HEK293 (cell line): ENCODE results near the gene GLYATL3.
A peak's percentile ranks its signal among the peaks of the same experiment; 100 is the strongest.

Experiments used
- GFI1B ChIP-seq: fragments of 450-650 bp; formaldehyde crosslinking; IDR thresholded peaks from 2 replicates; pipeline ENCODE4 v1.5.1; 2016; ENCODE audit warnings: missing biosample characterization, missing genetic modification characterization
- IKZF3 ChIP-seq: fragments of 450-650 bp; IDR thresholded peaks from 2 replicates; pipeline ENCODE4 v1.5.0; 2018; ENCODE audit warnings: missing biosample characterization, mild to moderate bottlenecking, missing genetic modification characterization, moderate library complexity
- KLF16 ChIP-seq: fragments of 450-650 bp; formaldehyde crosslinking; IDR thresholded peaks from 2 replicates; pipeline ENCODE4 v1.5.1; 2017; ENCODE audit warnings: missing biosample characterization, missing genetic modification characterization
- MEIS1 ChIP-seq: sonication (generic); formaldehyde crosslinking; IDR thresholded peaks from 2 replicates; pipeline ENCODE4 v1.8.1; 2022; ENCODE audit warnings: missing genetic modification reagents, mild to moderate bottlenecking, borderline replicate concordance
- PRDM1 ChIP-seq: fragments of 450-650 bp; formaldehyde crosslinking; IDR thresholded peaks from 2 replicates; pipeline ENCODE4; 2016; ENCODE audit warnings: missing biosample characterization, missing genetic modification characterization
- SP2 ChIP-seq: fragments of 450-650 bp; formaldehyde crosslinking; IDR thresholded peaks from 2 replicates; pipeline ENCODE4 v1.5.1; 2016; ENCODE audit warnings: missing biosample characterization, missing genetic modification characterization
- SP7 ChIP-seq: fragments of 450-650 bp; formaldehyde crosslinking; IDR thresholded peaks from 2 replicates; pipeline ENCODE4 v1.5.1; 2016; ENCODE audit warnings: missing biosample characterization, missing genetic modification characterization
- YY2 ChIP-seq: fragments of 450-650 bp; formaldehyde crosslinking; IDR thresholded peaks from 2 replicates; pipeline ENCODE4 v1.5.1; 2016; ENCODE audit warnings: missing biosample characterization, missing genetic modification characterization
- ZBTB20 ChIP-seq: fragments of 450-650 bp; formaldehyde crosslinking; IDR thresholded peaks from 2 replicates; pipeline ENCODE4 v1.5.1; 2016; ENCODE audit warnings: missing biosample characterization, missing genetic modification characterization
- ZBTB21 ChIP-seq: fragments of 450-650 bp; formaldehyde crosslinking; IDR thresholded peaks from 2 replicates; pipeline ENCODE4 v1.5.1; 2017; ENCODE audit warnings: missing biosample characterization, missing genetic modification characterization
- ZEB2 ChIP-seq: fragments of 450-650 bp; formaldehyde crosslinking; IDR thresholded peaks from 2 replicates; pipeline ENCODE4 v1.5.1; 2016; ENCODE audit warnings: missing biosample characterization, missing genetic modification characterization
- ZFP41 ChIP-seq: fragments of 450-650 bp; formaldehyde crosslinking; IDR thresholded peaks from 2 replicates; pipeline ENCODE4 v1.5.1; 2016; ENCODE audit warnings: missing biosample characterization, missing genetic modification characterization, borderline replicate concordance
- ZNF157 ChIP-seq: fragments of 450-650 bp; formaldehyde crosslinking; IDR thresholded peaks from 2 replicates; pipeline ENCODE4 v1.5.1; 2016; ENCODE audit warnings: missing biosample characterization, missing genetic modification characterization
- ZNF221 ChIP-seq: fragments of 450-650 bp; formaldehyde crosslinking; IDR thresholded peaks from 2 replicates; pipeline ENCODE4 v1.5.1; 2017; ENCODE audit warnings: missing biosample characterization, missing genetic modification characterization, borderline replicate concordance
- ZNF248 ChIP-seq: fragments of 450-650 bp; formaldehyde crosslinking; IDR thresholded peaks from 2 replicates; pipeline ENCODE4 v1.5.1; 2017; ENCODE audit warnings: missing biosample characterization, missing genetic modification characterization
- ZNF274 ChIP-seq, 2 experiments: fragments of 200-500 bp in 1 of 2; fragments of 450-650 bp in 1 of 2; sonication (Bioruptor generic) in 1 of 2; formaldehyde crosslinking in 1 of 2; IDR thresholded peaks; 2 replicates each; pipeline versions ENCODE4 v1.5.1 to v1.6.1; 2014 to 2016; ENCODE audit warnings: borderline replicate concordance in 1 of 2, inconsistent platforms in 1 of 2, low read length in 1 of 2, missing biosample characterization in 1 of 2, missing genetic modification characterization in 1 of 2
- ZNF366 ChIP-seq: fragments of 450-650 bp; formaldehyde crosslinking; conservative IDR thresholded peaks from 2 replicates; pipeline ENCODE4 v1.5.1; 2016; ENCODE audit warnings: missing biosample characterization, missing genetic modification characterization
- ZNF426 ChIP-seq: fragments of 450-650 bp; formaldehyde crosslinking; IDR thresholded peaks from 2 replicates; pipeline ENCODE4 v1.5.1; 2017; ENCODE audit warnings: missing biosample characterization, missing genetic modification characterization, mild to moderate bottlenecking, inconsistent platforms, moderate library complexity
- ZNF530 ChIP-seq: fragments of 450-650 bp; formaldehyde crosslinking; IDR thresholded peaks from 2 replicates; pipeline ENCODE4 v1.5.1; 2016; ENCODE audit warnings: low read depth, missing biosample characterization, missing genetic modification characterization
- ZNF558 ChIP-seq: fragments of 450-650 bp; formaldehyde crosslinking; IDR thresholded peaks from 2 replicates; pipeline ENCODE4 v1.5.1; 2016; ENCODE audit warnings: missing biosample characterization, missing genetic modification characterization
- TF ChIP-seq, protein P1 (sequence below): fragments of 450-650 bp; formaldehyde crosslinking; IDR thresholded peaks from 2 replicates; pipeline ENCODE4 v1.5.1; 2017; ENCODE audit warnings: missing biosample characterization, missing genetic modification characterization
- TF ChIP-seq, protein P2 (sequence below): fragments of 450-650 bp; formaldehyde crosslinking; IDR thresholded peaks from 2 replicates; pipeline ENCODE4 v1.5.1; 2016; ENCODE audit warnings: missing biosample characterization, missing genetic modification characterization, borderline replicate concordance
- TF ChIP-seq, protein P3 (sequence below): fragments of 450-650 bp; formaldehyde crosslinking; IDR thresholded peaks from 2 replicates; pipeline ENCODE4 v1.5.1; 2017; ENCODE audit warnings: missing biosample characterization, mild to moderate bottlenecking, missing genetic modification characterization, moderate library complexity
- TF ChIP-seq, protein P4 (sequence below): fragments of 450-650 bp; formaldehyde crosslinking; IDR thresholded peaks from 2 replicates; pipeline ENCODE4 v1.5.1; 2016; ENCODE audit warnings: missing biosample characterization, missing genetic modification characterization
- TF ChIP-seq, protein P5 (sequence below): fragments of 450-650 bp; formaldehyde crosslinking; IDR thresholded peaks from 2 replicates; pipeline ENCODE4 v1.5.1; 2017; ENCODE audit warnings: missing biosample characterization, missing genetic modification characterization
- TF ChIP-seq, protein P6 (sequence below): fragments of 450-650 bp; formaldehyde crosslinking; IDR thresholded peaks from 2 replicates; pipeline ENCODE4 v1.5.1; 2016; ENCODE audit warnings: missing biosample characterization, missing genetic modification characterization

GLYATL3 gene

DNA sequence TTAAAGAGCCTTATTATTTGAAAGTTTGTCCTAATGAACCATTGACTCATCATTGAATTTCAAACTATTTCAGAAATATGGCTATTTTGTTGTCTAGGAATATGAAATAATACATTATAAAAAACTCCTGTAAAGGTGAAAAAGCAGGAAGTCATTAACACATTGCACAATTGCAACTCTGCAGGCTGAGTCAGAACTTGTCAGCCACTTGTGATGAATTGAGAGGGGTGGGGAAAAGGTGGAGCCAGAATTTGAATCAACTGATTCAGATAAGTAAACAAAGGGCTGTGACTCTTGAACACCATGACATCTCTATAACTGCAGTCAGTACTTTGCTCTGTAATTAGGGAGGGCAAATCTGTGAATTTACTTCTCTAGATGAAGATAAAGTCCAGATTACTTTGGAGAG, 56.7 kb downstream of the GLYATL3 start (continued):
- TF ChIP-seq, protein P1, sequence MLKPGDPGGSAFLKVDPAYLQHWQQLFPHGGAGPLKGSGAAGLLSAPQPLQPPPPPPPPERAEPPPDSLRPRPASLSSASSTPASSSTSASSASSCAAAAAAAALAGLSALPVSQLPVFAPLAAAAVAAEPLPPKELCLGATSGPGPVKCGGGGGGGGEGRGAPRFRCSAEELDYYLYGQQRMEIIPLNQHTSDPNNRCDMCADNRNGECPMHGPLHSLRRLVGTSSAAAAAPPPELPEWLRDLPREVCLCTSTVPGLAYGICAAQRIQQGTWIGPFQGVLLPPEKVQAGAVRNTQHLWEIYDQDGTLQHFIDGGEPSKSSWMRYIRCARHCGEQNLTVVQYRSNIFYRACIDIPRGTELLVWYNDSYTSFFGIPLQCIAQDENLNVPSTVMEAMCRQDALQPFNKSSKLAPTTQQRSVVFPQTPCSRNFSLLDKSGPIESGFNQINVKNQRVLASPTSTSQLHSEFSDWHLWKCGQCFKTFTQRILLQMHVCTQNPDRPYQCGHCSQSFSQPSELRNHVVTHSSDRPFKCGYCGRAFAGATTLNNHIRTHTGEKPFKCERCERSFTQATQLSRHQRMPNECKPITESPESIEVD, result peak; percentile 76
- TF ChIP-seq ZFP41 (tag by site-specific recombination), result no peak
- TF ChIP-seq PRDM1 (tag by site-specific recombination), result 0 out of 2 replicates have a peak, but pooled peaks have one; percentile 16
- TF ChIP-seq GFI1B, result peak; percentile 89
- peak; percentile 24; the same call in 1 of the 2 replicates for TF ChIP-seq SP2 (tag by site-specific recombination)
- TF ChIP-seq ZNF274 (IDR thresholded peaks at IDR 0.05; ENCODE audit: low read length), result no peak
- TF ChIP-seq ZNF274 (tag by site-specific recombination; IDR thresholded peaks at IDR 0.05; ENCODE audit: borderline replicate concordance), result no peak
- TF ChIP-seq MEIS1, result peak; percentile 89
- no peak for TF ChIP-seq ZBTB20
- peak; percentile 98 for TF ChIP-seq SP7 (tag by site-specific recombination)
- TF ChIP-seq ZEB2 (tag by site-specific recombination), result peak; percentile 81; the same call in 1 of the 2 replicates
- TF ChIP-seq ZBTB21 (tag by site-specific recombination), result no peak
- no peak for TF ChIP-seq ZNF426 (tag by site-specific recombination)
- TF ChIP-seq, protein P2, sequence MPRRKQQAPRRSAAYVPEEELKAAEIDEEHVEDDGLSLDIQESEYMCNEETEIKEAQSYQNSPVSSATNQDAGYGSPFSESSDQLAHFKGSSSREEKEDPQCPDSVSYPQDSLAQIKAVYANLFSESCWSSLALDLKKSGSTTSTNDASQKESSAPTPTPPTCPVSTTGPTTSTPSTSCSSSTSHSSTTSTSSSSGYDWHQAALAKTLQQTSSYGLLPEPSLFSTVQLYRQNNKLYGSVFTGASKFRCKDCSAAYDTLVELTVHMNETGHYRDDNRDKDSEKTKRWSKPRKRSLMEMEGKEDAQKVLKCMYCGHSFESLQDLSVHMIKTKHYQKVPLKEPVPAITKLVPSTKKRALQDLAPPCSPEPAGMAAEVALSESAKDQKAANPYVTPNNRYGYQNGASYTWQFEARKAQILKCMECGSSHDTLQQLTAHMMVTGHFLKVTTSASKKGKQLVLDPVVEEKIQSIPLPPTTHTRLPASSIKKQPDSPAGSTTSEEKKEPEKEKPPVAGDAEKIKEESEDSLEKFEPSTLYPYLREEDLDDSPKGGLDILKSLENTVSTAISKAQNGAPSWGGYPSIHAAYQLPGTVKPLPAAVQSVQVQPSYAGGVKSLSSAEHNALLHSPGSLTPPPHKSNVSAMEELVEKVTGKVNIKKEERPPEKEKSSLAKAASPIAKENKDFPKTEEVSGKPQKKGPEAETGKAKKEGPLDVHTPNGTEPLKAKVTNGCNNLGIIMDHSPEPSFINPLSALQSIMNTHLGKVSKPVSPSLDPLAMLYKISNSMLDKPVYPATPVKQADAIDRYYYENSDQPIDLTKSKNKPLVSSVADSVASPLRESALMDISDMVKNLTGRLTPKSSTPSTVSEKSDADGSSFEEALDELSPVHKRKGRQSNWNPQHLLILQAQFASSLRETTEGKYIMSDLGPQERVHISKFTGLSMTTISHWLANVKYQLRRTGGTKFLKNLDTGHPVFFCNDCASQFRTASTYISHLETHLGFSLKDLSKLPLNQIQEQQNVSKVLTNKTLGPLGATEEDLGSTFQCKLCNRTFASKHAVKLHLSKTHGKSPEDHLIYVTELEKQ (tag by site-specific recombination), result peak; percentile 81; the same call in 1 of the 2 replicates
- TF ChIP-seq, protein P3, sequence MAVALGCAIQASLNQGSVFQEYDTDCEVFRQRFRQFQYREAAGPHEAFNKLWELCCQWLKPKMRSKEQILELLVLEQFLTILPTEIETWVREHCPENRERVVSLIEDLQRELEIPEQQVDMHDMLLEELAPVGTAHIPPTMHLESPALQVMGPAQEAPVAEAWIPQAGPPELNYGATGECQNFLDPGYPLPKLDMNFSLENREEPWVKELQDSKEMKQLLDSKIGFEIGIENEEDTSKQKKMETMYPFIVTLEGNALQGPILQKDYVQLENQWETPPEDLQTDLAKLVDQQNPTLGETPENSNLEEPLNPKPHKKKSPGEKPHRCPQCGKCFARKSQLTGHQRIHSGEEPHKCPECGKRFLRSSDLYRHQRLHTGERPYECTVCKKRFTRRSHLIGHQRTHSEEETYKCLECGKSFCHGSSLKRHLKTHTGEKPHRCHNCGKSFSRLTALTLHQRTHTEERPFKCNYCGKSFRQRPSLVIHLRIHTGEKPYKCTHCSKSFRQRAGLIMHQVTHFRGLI (tag by site-specific recombination), result no peak
- TF ChIP-seq, protein P4, sequence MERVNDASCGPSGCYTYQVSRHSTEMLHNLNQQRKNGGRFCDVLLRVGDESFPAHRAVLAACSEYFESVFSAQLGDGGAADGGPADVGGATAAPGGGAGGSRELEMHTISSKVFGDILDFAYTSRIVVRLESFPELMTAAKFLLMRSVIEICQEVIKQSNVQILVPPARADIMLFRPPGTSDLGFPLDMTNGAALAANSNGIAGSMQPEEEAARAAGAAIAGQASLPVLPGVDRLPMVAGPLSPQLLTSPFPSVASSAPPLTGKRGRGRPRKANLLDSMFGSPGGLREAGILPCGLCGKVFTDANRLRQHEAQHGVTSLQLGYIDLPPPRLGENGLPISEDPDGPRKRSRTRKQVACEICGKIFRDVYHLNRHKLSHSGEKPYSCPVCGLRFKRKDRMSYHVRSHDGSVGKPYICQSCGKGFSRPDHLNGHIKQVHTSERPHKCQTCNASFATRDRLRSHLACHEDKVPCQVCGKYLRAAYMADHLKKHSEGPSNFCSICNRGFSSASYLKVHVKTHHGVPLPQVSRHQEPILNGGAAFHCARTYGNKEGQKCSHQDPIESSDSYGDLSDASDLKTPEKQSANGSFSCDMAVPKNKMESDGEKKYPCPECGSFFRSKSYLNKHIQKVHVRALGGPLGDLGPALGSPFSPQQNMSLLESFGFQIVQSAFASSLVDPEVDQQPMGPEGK (tag by site-specific recombination), result peak; percentile 34; the same call in 1 of the 2 replicates
- no peak for TF ChIP-seq YY2 (tag by site-specific recombination)
- TF ChIP-seq ZNF248 (tag by site-specific recombination), result no peak
- TF ChIP-seq ZNF221 (tag by site-specific recombination), result no peak
- no peak for TF ChIP-seq ZNF157
- TF ChIP-seq, protein P5, sequence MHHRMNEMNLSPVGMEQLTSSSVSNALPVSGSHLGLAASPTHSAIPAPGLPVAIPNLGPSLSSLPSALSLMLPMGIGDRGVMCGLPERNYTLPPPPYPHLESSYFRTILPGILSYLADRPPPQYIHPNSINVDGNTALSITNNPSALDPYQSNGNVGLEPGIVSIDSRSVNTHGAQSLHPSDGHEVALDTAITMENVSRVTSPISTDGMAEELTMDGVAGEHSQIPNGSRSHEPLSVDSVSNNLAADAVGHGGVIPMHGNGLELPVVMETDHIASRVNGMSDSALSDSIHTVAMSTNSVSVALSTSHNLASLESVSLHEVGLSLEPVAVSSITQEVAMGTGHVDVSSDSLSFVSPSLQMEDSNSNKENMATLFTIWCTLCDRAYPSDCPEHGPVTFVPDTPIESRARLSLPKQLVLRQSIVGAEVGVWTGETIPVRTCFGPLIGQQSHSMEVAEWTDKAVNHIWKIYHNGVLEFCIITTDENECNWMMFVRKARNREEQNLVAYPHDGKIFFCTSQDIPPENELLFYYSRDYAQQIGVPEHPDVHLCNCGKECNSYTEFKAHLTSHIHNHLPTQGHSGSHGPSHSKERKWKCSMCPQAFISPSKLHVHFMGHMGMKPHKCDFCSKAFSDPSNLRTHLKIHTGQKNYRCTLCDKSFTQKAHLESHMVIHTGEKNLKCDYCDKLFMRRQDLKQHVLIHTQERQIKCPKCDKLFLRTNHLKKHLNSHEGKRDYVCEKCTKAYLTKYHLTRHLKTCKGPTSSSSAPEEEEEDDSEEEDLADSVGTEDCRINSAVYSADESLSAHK (tag by site-specific recombination), result no peak
- TF ChIP-seq, protein P6, sequence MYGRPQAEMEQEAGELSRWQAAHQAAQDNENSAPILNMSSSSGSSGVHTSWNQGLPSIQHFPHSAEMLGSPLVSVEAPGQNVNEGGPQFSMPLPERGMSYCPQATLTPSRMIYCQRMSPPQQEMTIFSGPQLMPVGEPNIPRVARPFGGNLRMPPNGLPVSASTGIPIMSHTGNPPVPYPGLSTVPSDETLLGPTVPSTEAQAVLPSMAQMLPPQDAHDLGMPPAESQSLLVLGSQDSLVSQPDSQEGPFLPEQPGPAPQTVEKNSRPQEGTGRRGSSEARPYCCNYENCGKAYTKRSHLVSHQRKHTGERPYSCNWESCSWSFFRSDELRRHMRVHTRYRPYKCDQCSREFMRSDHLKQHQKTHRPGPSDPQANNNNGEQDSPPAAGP (tag by site-specific recombination), result peak; percentile 91
- peak; percentile 39; the same call in 1 of the 2 replicates for TF ChIP-seq ZNF558 (tag by site-specific recombination)
- no peak for TF ChIP-seq KLF16 (tag by site-specific recombination)
- TF ChIP-seq ZNF530, result no peak
- TF ChIP-seq IKZF3 (tag by site-specific recombination), result peak; percentile 28; the same call in 1 of the 2 replicates
- TF ChIP-seq ZNF366 (tag by site-specific recombination), result peak; percentile 53
